Sciatic nerve (tissue), 1 donor: ENCODE data around the gene RASA4. TPM values are rescaled to one million over a fixed set of nuclear protein-coding genes. Genes with fewer than 3 reads are reported as not detected.

ENCODE experiments used
- total RNA-seq: library from RNA; stranded (reverse); fragmentation: NEBNext Ultra II Directional; extraction: Animal tissue kit (Norgen Biotek cat#: 25700); gene quantifications from one replicate; pipeline ENCODE4 v1.2.1, GENCODE V29; 2021
- donor health status: DM: no; HTN: no; CAD: no.

RASA4 gene
- total RNA-seq, 1 donor from 2014 or later: 233 TPM

Other genes with a start within 250 kb of the RASA4 start
- 29.8 TPM for gene PRKRIP1, start 220.4 kb downstream of the RASA4 start, total RNA-seq
- 18.0 TPM for gene ORAI2, start 183.2 kb downstream of the RASA4 start, total RNA-seq
- gene ALKBH4, start 151.9 kb downstream of the RASA4 start, total RNA-seq: 8.6 TPM
- gene LRWD1, start 151.8 kb downstream of the RASA4 start, total RNA-seq: 11.1 TPM
- gene POLR2J, start 137.8 kb downstream of the RASA4 start, total RNA-seq: 31.6 TPM
- 59.3 TPM for gene RASA4B, start 99.0 kb downstream of the RASA4 start, total RNA-seq
- 31.6 TPM for gene UPK3BL2, start 73.1 kb downstream of the RASA4 start, total RNA-seq
- gene SPDYE2, start 65.5 kb downstream of the RASA4 start, total RNA-seq: 0.31 TPM
- 64.2 TPM for gene POLR2J3, start 44.2 kb downstream of the RASA4 start, total RNA-seq
- gene UPK3BL1, start 26.0 kb upstream of the RASA4 start, total RNA-seq: 23.0 TPM
- not detected for gene SPDYE2B, start 33.6 kb upstream of the RASA4 start, total RNA-seq
- gene POLR2J2, start 54.9 kb upstream of the RASA4 start, total RNA-seq: 20.6 TPM
- 13.1 TPM for gene FAM185A, start 132.2 kb upstream of the RASA4 start, total RNA-seq